HL-60 (cell line): ENCODE data around the gene SWI5.

ENCODE experiments used
- DNase-seq, 2 experiments: peaks; one replicate each; pipeline ENCODE4 v3.0.0-alpha.2; 2010 to 2020; ENCODE audit warnings: low read depth in 1 of 2, low spot score in 1 of 2
- H3K27ac ChIP-seq: fragments of 250-450 bp; sonication (Bioruptor Pico); replicated peaks from 2 replicates; pipeline ENCODE4 v1.5.1; 2020; ENCODE audit warnings: mild to moderate bottlenecking, moderate library complexity
- H3K27me3 ChIP-seq: fragments of 250-450 bp; sonication (Bioruptor Pico); 2 replicates; pipeline ENCODE4 v1.5.1; 2021; ENCODE audit warnings: mild to moderate bottlenecking, moderate library complexity; ENCODE audit not compliant: insufficient read depth, poor library complexity, severe bottlenecking
- H3K4me3 ChIP-seq: replicated peaks from 2 replicates; pipeline ENCODE4 v1.5.1; 2011; ENCODE audit warnings: mild to moderate bottlenecking, control low read depth, low read length; ENCODE audit not compliant: insufficient read depth
- CTCF ChIP-seq: IDR thresholded peaks from one replicate; pipeline ENCODE4 v1.5.1; 2011; ENCODE audit warnings: low read length, control low read depth, inconsistent platforms; ENCODE audit not compliant: insufficient read depth
- GABPA ChIP-seq: IDR thresholded peaks from 2 replicates; pipeline ENCODE4 v1.6.1; 2012; ENCODE audit warnings: low read depth
- POLR2AphosphoS5 ChIP-seq: IDR thresholded peaks from 2 replicates; pipeline ENCODE4 v1.6.1; 2012; ENCODE audit warnings: low read depth
- REST ChIP-seq: IDR thresholded peaks from 2 replicates; pipeline ENCODE4 v1.6.1; 2012; ENCODE audit warnings: low read depth; ENCODE audit not compliant: insufficient replicate concordance
- SPI1 ChIP-seq: IDR thresholded peaks from 2 replicates; pipeline ENCODE4 v1.6.1; 2012; ENCODE audit warnings: low read depth, mild to moderate bottlenecking, borderline replicate concordance

SWI5 gene

GRCh38 chr9:128254855-128255759, 21.0 kb upstream of the SWI5 start:
- Histone ChIP-seq H3K4me3 (no peak overlapping the region), H3K27me3 (peaks cover 3% of the 10 kb centered on the region), H3K27ac (no peak overlapping the region)
- peak in 1 of 2 experiments; percentile 47 for DNase-seq
- peak; percentile 79 for TF ChIP-seq CTCF
- TF ChIP-seq REST: no peak

GRCh38 chr9:128257086-128257825, 18.8 kb upstream of the SWI5 start:
- Histone ChIP-seq H3K27me3 (no peaks in the 10 kb centered on the region), H3K4me3 (no peak overlapping the region), H3K27ac (no peak overlapping the region)
- DNase-seq: no peak
- TF ChIP-seq POLR2AphosphoS5 (no peak), CTCF (no peak), GABPA (no peak), REST (no peak), SPI1 (no peak)

GRCh38 chr9:128257907-128258306, 18.2 kb upstream of the SWI5 start:
- no peak overlapping the region for H3K27ac ChIP-seq
- no peak overlapping the region for H3K4me3 ChIP-seq
- H3K27me3 ChIP-seq: no peaks in the 10 kb centered on the region
- TF ChIP-seq REST (no peak), POLR2AphosphoS5 (no peak), GABPA (no peak), CTCF (no peak), SPI1 (no peak)
- no peak for DNase-seq
